ENCODE data around the gene DDX1.

GRCh38 chr2:15630978-15631719, 39.5 kb downstream of the DDX1 start:
- no peak for TF ChIP-seq CTCF (IDR thresholded peaks at IDR 0.05)
- TF ChIP-seq POLR2A (IDR thresholded peaks at IDR 0.05), result no peak
